Natural killer cell (primary cell): ENCODE measurements around the gene RASA1. TPM values are rescaled to one million over a fixed set of nuclear protein-coding genes. Genes with fewer than 3 reads are reported as not detected.

Source experiments
- ATAC-seq, 3 donors: fragments of 150-1000 bp in 2 of 3; fragments of 200-7000 bp in 1 of 3; cut with Tn5 transposase; 1 replicate in 1 of 3; 2 replicates in 2 of 3; pipeline ENCODE4 v1.10.0; 2021; ENCODE audit warnings: mild to moderate bottlenecking in 2 of 3, moderate library complexity in 2 of 3
- DNase-seq, 2 donors: peaks; one replicate each; pipeline versions ENCODE4 v3.0.0 to v3.0.0-alpha.2; 2013 to 2021; ENCODE audit warnings: mixed read lengths in 1 of 2
- H3K27ac ChIP-seq: one replicate; pipeline ENCODE4 v1.5.1; 2013; ENCODE audit warnings: mild to moderate bottlenecking, low read length
- H3K27me3 ChIP-seq: one replicate; pipeline ENCODE4 v1.6.1; 2013; ENCODE audit warnings: low read length; ENCODE audit not compliant: control insufficient read depth, insufficient read depth
- H3K36me3 ChIP-seq: one replicate; pipeline ENCODE4 v1.6.1; 2013; ENCODE audit warnings: low read length; ENCODE audit not compliant: control insufficient read depth, insufficient read depth
- H3K4me1 ChIP-seq: one replicate; pipeline ENCODE4 v1.6.1; 2013; ENCODE audit warnings: low read length; ENCODE audit not compliant: control insufficient read depth, insufficient read depth
- H3K4me3 ChIP-seq: one replicate; pipeline ENCODE4 v1.5.1; 2013; ENCODE audit warnings: low read length
- H3K9me3 ChIP-seq: one replicate; pipeline ENCODE4 v1.6.1; 2013; ENCODE audit warnings: low read length; ENCODE audit not compliant: control insufficient read depth, insufficient read depth
- H3K27ac Mint-ChIP-seq, 2 donors: one replicate each; pipeline ENCODE4 v1.8.0; 2022; ENCODE audit warnings: mild to moderate bottlenecking in 2 of 2, mixed read lengths in 2 of 2, moderate library complexity in 1 of 2
- H3K27me3 Mint-ChIP-seq, 2 donors: one replicate each; pipeline ENCODE4 v1.8.0; 2022; ENCODE audit warnings: low read depth in 2 of 2, mixed read lengths in 2 of 2
- H3K36me3 Mint-ChIP-seq: one replicate; pipeline ENCODE4 v1.8.0; 2022; ENCODE audit warnings: mixed read lengths
- H3K4me1 Mint-ChIP-seq, 2 donors: one replicate each; pipeline ENCODE4 v1.8.0; 2022; ENCODE audit warnings: mixed read lengths in 2 of 2
- H3K4me3 Mint-ChIP-seq: one replicate; pipeline ENCODE4 v1.8.0; 2022; ENCODE audit warnings: mild to moderate bottlenecking, moderate library complexity, mixed read lengths
- H3K9me3 Mint-ChIP-seq, 2 donors: one replicate each; pipeline ENCODE4 v1.8.0; 2022; ENCODE audit warnings: mixed read lengths in 2 of 2
- WGBS: methylation state at CpG from one replicate; pipeline ENCODE4 v1.1.7; 2013; ENCODE audit warnings: missing lambda C conversion rate; ENCODE audit not compliant: insufficient coverage; 5-methylcytosine and 5-hydroxymethylcytosine counted together
- intact Hi-C: fragments of 100-400 bp; cut with micrococcal nuclease; formaldehyde crosslinking; loops from one replicate; pipeline ENCODE4 v1.14.2; 2022
- total RNA-seq, 4 donors: library from RNA; stranded (reverse); fragments of 120-200 nt in 1 of 4; gene quantifications; one replicate each; pipeline versions ENCODE4 v1.2.3 to v1.2.4, GENCODE V29; 2013 to 2022
- TF ChIP-seq, protein P1 (sequence below): fragments of 200-600 bp; IDR thresholded peaks from one replicate; pipeline ENCODE4 v1.8.0; 2022; ENCODE audit warnings: antibody characterized with exemption

RASA1 gene
- total RNA-seq, 3 donors from 2014 or later (not counting 1 experiment from before 2014, with no cell fraction given), result 20.3 to 26.5 (median 21.2) TPM

DNA sequence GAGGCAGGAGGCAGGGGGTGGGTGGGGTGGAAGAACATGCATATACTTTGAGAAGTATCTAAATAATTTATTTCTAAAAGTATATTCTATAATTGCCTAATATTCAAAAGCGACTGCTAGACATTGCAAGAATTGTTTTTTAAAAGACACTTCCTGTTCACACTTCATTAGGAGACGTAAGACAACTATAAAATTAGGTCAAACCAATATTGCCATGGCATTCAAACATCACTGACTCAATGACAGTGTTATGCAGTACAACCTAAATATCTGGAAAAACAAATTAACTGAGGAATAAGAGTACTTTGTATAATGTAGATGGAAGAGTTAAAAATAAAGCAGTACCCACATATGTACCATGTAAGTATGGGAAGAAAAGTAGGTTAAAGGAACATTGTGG, 140.5 kb downstream of the RASA1 start:
- intact Hi-C loops, result loop anchor here (10.0 kb wide), 1 partner anchor 433 kb away; no protein-coding TSS in a partner anchor
- Histone ChIP-seq H3K4me1 (peaks cover 4% of the 10 kb centered on the region), H3K36me3 (peaks cover 72% of the 10 kb centered on the region), H3K27me3 (no peaks in the 10 kb centered on the region), H3K4me3 (no peak overlapping the region), H3K9me3 (no peaks in the 10 kb centered on the region), H3K27ac (peak overlapping the region; percentile 64)
- Mint-ChIP-seq H3K4me3 (peak overlapping the region; percentile 41), H3K27me3 (no peaks in the 10 kb centered on the region), H3K4me1 (peaks cover 58 to 67% of the 10 kb centered on the region in 2 donors), H3K36me3 (peaks cover 35% of the 10 kb centered on the region), H3K27ac (peak overlapping the region; percentile 87 to 89), H3K9me3 (no peaks in the 10 kb centered on the region)
- DNase-seq, result peak in 1 of 2 donors; percentile 51
- peak in 2 of 3 donors; percentile 23 to 37 for ATAC-seq
- WGBS, result 22% methylated on average over 2 of the region's 2 CpGs
- TF ChIP-seq, protein P1, sequence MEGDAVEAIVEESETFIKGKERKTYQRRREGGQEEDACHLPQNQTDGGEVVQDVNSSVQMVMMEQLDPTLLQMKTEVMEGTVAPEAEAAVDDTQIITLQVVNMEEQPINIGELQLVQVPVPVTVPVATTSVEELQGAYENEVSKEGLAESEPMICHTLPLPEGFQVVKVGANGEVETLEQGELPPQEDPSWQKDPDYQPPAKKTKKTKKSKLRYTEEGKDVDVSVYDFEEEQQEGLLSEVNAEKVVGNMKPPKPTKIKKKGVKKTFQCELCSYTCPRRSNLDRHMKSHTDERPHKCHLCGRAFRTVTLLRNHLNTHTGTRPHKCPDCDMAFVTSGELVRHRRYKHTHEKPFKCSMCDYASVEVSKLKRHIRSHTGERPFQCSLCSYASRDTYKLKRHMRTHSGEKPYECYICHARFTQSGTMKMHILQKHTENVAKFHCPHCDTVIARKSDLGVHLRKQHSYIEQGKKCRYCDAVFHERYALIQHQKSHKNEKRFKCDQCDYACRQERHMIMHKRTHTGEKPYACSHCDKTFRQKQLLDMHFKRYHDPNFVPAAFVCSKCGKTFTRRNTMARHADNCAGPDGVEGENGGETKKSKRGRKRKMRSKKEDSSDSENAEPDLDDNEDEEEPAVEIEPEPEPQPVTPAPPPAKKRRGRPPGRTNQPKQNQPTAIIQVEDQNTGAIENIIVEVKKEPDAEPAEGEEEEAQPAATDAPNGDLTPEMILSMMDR, result no peak

DNA sequence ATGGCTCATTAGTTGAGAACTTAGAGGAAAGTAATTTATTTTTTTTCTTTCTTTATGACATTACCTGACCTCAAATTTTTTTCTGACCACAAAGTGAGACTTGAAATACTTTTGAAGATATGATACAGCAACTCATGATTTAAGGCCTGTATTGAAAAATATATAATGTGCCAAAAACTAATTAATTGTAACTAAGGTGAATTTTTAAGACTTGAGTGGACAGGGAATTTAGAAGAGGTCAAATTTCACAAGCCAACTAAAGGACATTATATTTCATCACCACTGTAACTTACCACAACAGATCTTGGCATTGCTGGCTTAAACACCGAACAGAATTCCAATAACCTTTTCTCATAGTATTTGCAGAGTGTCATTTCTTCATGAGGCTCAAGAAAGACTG, 143.2 kb downstream of the RASA1 start:
- peaks cover 55 to 62% of the 10 kb centered on the region in 2 donors for H3K4me1 Mint-ChIP-seq
- 95% methylated on average over 1 of the region's 1 CpG for WGBS
- H3K4me1 ChIP-seq, result peaks cover 6% of the 10 kb centered on the region

DNA sequence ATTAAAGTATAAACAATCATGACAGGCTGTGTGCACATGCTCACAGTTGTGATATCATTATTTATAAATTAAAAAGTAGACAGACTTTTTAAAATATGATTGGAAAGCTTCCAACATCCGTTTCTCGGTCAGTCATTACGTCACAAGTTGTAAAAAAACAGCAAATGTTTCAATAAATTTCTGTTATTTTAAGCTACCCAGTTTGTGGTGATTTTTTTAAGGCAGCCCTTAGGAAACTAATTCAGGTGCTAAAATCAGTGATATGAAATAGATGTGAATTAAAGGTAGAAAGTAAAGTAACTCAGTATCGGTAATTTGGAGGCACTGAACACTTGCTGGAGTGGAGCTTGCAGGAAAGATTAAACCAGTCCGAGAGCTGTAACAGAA, 143.9 kb downstream of the RASA1 start:
- peak in 1 of 2 donors; percentile 61 for DNase-seq

More for the DNA sequence above, 143.2 kb downstream of the RASA1 start:
- peaks cover 8 to 10% of the 10 kb centered on the region in 2 donors for H3K27me3 Mint-ChIP-seq
- H3K36me3 ChIP-seq, result peaks cover 45% of the 10 kb centered on the region
- H3K36me3 Mint-ChIP-seq, result peaks cover 28% of the 10 kb centered on the region
- no peaks in the 10 kb centered on the region for H3K9me3 ChIP-seq
- H3K27ac ChIP-seq, result peak overlapping the region; percentile 97
- ATAC-seq (no peak), DNase-seq (no peak)
- no peaks in the 10 kb centered on the region for H3K27me3 ChIP-seq
- intact Hi-C loops, result loop anchor here (5.0 to 10.0 kb wide), 2 partner anchors 289 to 734 kb away; no protein-coding TSS in a partner anchor
- no peak overlapping the region for H3K4me3 ChIP-seq
- no peaks in the 10 kb centered on the region for H3K9me3 Mint-ChIP-seq
- TF ChIP-seq, protein P1, result no peak
- H3K4me3 Mint-ChIP-seq, result peak overlapping the region; percentile 73
- peak overlapping the region; percentile 90 to 99 for H3K27ac Mint-ChIP-seq

More for the DNA sequence above, 143.9 kb downstream of the RASA1 start:
- TF ChIP-seq, protein P1, result no peak
- peak overlapping the region; percentile 97 for H3K4me3 Mint-ChIP-seq
- peak overlapping the region; percentile 90 to 99 for H3K27ac Mint-ChIP-seq
- Histone ChIP-seq H3K4me3 (peak overlapping the region; percentile 94), H3K4me1 (peaks cover 6% of the 10 kb centered on the region), H3K27me3 (no peaks in the 10 kb centered on the region), H3K27ac (peak overlapping the region; percentile 97), H3K9me3 (no peaks in the 10 kb centered on the region), H3K36me3 (peaks cover 38% of the 10 kb centered on the region)
- intact Hi-C loops, result loop anchor here (5.0 to 10.0 kb wide), 2 partner anchors 289 to 733 kb away; no protein-coding TSS in a partner anchor
- no peaks in the 10 kb centered on the region for H3K9me3 Mint-ChIP-seq
- 8% methylated on average over 2 of the region's 5 CpGs for WGBS
- peaks cover 22% of the 10 kb centered on the region for H3K36me3 Mint-ChIP-seq
- ATAC-seq, result no peak
- peaks cover 10 to 16% of the 10 kb centered on the region in 2 donors for H3K27me3 Mint-ChIP-seq
- peaks cover 48 to 56% of the 10 kb centered on the region in 2 donors for H3K4me1 Mint-ChIP-seq
